Measurements from ENCODE around the gene PDCD1LG2.
"Not testable (repeated sequence)": the region's sequence is repeated elsewhere in the genome, so short reads cannot be mapped to it uniquely, and the experiment has no call there.

The PDCD1LG2 gene

DNA sequence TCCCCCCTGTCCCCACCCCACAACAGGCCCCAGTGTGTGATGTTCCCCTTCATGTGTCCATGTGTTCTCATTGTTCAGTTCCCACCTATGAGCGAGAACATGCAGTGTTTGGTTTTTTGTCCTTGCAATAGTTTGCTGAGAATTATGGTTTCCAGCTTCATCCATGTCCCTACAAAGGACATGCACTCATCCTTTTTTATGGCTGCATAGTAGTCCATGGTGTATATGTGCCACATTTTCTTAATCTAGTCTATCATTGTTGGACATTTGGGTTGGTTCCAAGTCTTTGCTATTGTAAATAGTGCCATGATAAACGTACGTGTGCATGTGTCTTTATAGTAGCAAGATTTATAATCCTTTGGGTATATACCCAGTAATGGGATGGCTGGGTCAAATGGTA is 15.6 kb upstream of the PDCD1LG2 start:
- DNase-seq, result not testable (repeated sequence)

GRCh38 chr9:5499157-5499556 is 11.2 kb upstream of the PDCD1LG2 start:
- DNase-seq, result no peak

GRCh38 chr9:5499889-5500398 is 10.4 kb upstream of the PDCD1LG2 start:
- no peak for DNase-seq

- no peak for DNase-seq
These were observed 9.7 kb upstream of the PDCD1LG2 start for GRCh38 chr9:5500441-5501235.

GRCh38 chr9:5502553-5502952 is 7.8 kb upstream of the PDCD1LG2 start:
- no peak for DNase-seq

- DNase-seq, result no peak
These were observed 758 bp upstream of the PDCD1LG2 start for GRCh38 chr9:5509573-5509972.

DNA sequence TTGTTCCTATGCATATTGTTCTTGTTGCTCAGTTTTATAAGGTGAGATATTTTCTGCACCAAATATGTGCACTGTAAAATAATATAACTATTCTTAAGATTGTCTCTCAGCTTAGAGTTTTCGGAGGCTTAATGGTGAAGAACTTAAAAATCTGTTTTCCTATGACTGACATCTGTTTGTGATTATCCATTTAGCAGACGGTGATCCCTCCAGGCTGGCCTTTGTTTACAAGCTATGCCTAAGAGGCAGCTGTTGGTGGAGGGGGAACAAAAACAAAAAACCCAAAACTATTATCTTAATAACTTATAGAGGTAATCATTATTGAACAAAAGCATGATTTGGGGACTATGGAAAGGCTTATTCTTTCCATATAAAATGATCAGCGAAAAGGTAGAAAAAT is 658 bp downstream of the PDCD1LG2 start:
- DNase-seq, result no peak

DNA sequence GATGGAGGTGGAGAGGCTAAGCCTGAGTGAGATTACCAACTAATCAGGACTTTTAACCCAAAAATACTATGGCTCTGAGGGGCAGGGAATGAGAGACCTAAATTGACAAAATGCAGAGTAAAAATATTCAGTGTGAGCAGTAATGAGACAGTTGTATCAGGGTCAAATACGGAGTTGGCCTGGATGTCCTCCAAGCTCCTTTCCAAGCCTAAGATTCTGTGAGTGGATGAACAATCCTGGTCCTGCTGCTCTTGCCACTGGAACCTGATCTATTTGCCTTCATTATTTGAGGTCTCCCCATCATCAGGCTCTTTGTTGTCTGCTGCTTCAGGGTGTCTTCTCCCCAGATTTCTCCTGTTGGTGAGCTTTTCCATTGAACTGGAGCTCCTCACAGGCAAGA is 1.1 kb downstream of the PDCD1LG2 start:
- DNase-seq, result no peak

DNA sequence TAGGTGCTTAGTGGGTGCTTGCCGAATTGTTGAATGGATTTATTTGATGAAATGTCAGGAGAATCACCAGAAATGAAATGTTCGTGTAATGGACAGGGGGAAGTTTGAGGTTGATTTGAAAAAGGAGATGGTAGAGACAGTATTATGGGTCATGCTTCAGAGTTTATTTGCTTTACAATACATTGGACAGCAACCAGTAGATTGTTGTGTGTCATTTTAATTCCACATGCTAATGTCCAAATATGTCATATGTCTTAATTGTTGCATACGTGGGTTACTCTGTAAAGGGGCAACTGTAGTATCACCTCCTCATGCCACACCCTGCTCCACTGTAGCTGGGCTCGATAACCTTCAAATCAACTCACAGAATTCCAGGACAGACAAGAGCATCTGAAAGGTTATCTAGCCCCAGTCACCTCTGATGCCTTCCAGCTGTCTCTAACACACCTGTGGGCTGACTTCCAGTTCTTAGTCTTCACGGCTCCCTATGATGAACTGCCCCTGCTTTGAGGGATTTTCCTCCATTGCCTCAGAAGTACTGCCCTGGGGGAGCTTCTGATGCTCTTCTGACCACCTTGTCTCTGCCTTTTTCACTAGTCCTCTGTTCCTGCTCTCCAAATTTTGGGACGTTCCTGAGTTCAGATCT is 1.7 kb downstream of the PDCD1LG2 start:
- no peak for DNase-seq

DNA sequence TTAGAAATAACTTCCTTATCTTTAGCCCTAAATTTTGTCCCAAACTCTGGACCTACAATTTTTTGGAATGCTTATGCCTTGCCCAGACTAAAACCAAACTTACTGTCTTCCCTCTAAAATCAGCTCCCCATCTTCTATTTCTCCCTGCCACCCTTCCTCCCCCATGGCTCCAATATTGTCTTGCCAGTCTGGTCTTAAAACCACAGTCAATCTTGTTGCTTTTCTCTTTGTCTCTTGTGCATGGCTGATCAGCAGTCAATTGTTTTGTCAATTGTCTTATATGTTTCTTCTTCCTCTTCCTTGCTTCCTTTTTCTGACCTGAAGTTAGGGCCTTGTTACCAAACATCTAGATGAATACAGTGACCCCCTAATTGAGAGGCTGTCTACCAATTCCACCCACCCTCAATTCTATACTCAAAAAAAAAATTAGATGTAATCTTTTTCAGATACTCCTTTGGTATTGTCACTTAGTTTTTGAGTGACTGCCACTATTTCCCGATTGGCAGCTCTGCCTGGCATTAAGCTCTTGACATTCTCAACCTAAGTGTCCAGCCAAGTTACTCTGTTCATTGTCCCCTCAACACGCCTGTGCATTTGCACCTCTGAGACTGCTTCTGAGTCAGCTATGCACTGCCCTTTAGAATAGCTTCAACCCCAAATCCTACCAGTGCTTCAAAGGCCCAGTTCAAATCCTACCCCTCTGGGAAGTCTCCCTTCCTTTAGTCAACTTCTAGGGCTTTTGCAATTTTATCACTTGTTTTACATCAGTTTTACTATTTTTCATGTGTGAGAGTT is 2.5 kb downstream of the PDCD1LG2 start:
- no peak for DNase-seq

- no peak for DNase-seq
These were observed 3.8 kb downstream of the PDCD1LG2 start for GRCh38 chr9:5513966-5514616.

GRCh38 chr9:5514617-5515260 is 4.4 kb downstream of the PDCD1LG2 start:
- DNase-seq, result no peak

GRCh38 chr9:5515261-5515650 is 4.9 kb downstream of the PDCD1LG2 start:
- no peak for DNase-seq

- DNase-seq, result no peak
These were observed 6.3 kb downstream of the PDCD1LG2 start for GRCh38 chr9:5516453-5517220.

DNA sequence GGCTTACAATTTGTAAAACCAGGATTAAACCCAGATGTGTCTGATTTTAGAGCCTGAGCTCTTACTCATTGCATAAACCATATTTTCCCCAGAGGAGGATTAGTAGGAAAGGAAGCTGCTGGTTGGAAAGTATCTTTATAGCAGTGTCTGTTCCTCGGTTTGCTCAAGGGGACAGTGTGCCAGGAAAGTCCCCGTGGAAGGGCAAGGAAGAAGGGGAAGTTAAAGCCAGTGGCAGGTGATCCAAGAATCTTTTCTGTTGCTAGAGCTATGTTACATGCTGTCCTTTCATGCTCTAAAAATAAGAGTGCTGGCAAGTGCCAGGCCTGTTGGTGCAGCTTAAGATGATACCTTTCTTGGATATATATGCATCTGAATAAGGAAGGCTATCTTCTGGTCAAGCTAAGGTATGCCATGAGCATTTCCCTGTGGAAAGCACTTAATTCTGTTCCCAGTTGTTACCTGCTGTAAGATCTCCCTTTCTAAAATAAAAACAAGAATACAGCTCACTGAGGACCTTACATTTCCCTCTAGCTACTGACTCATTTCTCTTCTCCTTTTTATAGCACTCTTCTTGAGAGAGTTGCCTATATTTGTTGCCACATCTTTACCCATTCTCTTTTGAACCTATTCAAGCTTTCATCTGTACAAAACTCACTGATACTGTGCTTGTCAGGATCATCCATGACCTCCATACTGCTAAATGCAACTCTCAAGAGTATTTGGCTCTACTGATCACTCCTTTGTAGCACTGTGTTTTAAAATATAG is 8.0 kb downstream of the PDCD1LG2 start:
- no peak for DNase-seq

DNA sequence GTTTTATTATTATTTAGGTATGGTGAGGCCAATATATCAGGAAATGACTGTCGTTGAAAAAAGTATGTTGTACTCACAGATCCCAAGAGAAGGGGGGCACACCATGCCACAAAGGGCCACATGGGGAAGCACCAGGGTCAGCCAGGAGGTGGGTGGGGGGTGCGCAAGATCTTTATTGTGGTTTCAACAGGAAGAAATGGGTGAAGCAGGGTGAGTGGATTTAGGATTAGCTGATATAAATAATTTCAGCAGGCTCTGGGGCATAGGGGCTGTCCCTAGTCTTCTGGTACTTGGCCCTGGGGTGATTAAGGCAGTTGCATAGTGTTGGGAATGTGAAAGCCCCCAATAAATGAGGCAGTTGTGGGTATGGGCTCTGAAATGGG is 8.6 kb downstream of the PDCD1LG2 start:
- DNase-seq, result peak; percentile 49

- DNase-seq, result no peak
These were observed 13.8 kb downstream of the PDCD1LG2 start for GRCh38 chr9:5524090-5524489.

DNA sequence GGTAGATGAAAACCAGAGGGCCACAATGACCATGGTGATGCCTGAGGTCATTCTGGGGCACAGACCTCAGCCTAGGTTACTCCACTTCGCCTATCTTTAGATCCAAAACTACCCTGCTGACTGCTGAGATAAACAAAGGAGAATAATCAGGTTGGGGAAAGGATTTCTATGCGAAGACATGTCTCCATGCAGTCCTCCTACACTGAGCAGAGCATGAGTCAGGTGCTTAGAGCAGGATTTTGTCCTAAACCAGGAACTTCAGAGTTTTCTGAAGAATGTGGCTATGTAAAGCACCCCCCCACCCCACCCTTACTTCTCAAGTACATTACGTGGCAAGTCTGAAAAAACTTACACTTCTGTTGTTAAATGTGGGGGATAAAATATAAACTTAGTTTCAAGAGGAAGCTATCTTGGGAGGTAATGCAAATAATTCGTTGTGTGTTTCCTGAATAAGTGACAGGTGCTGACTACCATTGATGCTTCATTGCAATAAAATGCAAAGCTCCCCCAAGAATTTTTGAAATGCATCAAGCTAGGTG is 19.4 kb downstream of the PDCD1LG2 start:
- DNase-seq, result no peak

- no peak for DNase-seq
These were observed 21.0 kb downstream of the PDCD1LG2 start for GRCh38 chr9:5531101-5531882.

DNA sequence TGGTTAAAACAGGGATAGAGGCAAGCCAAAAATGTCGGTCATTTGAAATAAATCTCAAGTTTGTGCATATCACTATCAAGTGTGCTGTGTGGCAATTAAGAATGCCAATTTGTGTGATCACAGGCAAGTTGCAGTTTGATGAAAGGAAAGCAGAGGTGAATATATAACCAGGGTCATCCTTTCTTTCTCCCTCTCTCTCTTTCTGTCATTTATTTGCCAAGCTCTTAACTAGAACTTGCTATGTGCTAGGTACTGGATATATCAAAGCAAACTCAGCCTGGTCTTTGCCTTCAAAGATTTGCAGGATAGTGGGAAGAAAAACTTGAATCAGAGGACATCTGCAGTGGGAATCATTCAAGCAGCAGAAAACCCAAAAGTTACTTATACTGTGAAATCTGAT is 22.0 kb downstream of the PDCD1LG2 start:
- DNase-seq, result no peak
